Suprapubic skin (tissue), 4 donors: ENCODE data around the gene TTC28. TPM values are rescaled to one million over a fixed set of nuclear protein-coding genes. Genes with fewer than 3 reads are reported as not detected.

Experiments
- DNase-seq, 2 donors: peaks; one replicate each; pipeline ENCODE4 v3.0.0-alpha.2; 2019; ENCODE audit warnings: low spot score in 2 of 2
- H3K27ac ChIP-seq: fragments of 200-600 bp; sonication (generic); one replicate; pipeline ENCODE4 v1.5.1; 2019
- H3K27me3 ChIP-seq: fragments of 200-600 bp; sonication (generic); one replicate; pipeline ENCODE4 v1.5.1; 2019
- H3K36me3 ChIP-seq: fragments of 200-600 bp; sonication (generic); one replicate; pipeline ENCODE4 v1.5.1; 2019
- H3K4me1 ChIP-seq: fragments of 200-600 bp; sonication (generic); one replicate; pipeline ENCODE4 v1.5.1; 2019
- H3K4me3 ChIP-seq: fragments of 200-600 bp; sonication (generic); one replicate; pipeline ENCODE4 v1.5.1; 2019; ENCODE audit warnings: mild to moderate bottlenecking
- H3K9me3 ChIP-seq: fragments of 200-600 bp; sonication (generic); one replicate; pipeline ENCODE4 v1.5.1; 2019
- EP300 ChIP-seq: sonication (generic); formaldehyde crosslinking; IDR thresholded peaks from one replicate; pipeline ENCODE4 v1.6.1; 2017; ENCODE audit warnings: antibody characterized with exemption
- POLR2A ChIP-seq, 2 donors: fragments of 450-650 bp; IDR thresholded peaks; one replicate each; pipeline ENCODE4 v1.6.1; 2017; ENCODE audit warnings: antibody characterized with exemption in 2 of 2, mild to moderate bottlenecking in 2 of 2, moderate library complexity in 2 of 2
- POLR2AphosphoS5 ChIP-seq, 3 donors: sonication (generic); formaldehyde crosslinking; IDR thresholded peaks; one replicate each; pipeline ENCODE4 v1.6.1; 2017; ENCODE audit warnings: antibody characterized with exemption in 3 of 3
- WGBS: methylation state at CpG from one replicate; pipeline ENCODE4 v1.1.5; 2018; 5-methylcytosine and 5-hydroxymethylcytosine counted together
- total RNA-seq, 4 donors: library from RNA; depleted of rRNA; stranded (reverse); fragments of >200 nt; gene quantifications; one replicate each; pipeline ENCODE4 v1.1.0, GENCODE V29; 2016
- TF ChIP-seq, protein P1 (sequence below), 2 donors: fragments of 200-600 bp in 1 of 2; fragments of 450-650 bp in 1 of 2; sonication (generic) in 1 of 2; IDR thresholded peaks; one replicate each; pipeline ENCODE4 v1.5.1; 2016 to 2019; ENCODE audit warnings: antibody characterized with exemption in 2 of 2, mild to moderate bottlenecking in 1 of 2, moderate library complexity in 1 of 2

Gene TTC28
- total RNA-seq, 4 donors from 2014 or later, result 8.1 to 23.1 (median 11.7) TPM

GRCh38 chr22:28103596-28103995, 576.0 kb downstream of the TTC28 start:
- DNase-seq, result no peak
- Histone ChIP-seq H3K9me3 (no peaks in the 10 kb centered on the region), H3K27me3 (no peaks in the 10 kb centered on the region), H3K4me1 (peaks cover 4% of the 10 kb centered on the region), H3K36me3 (peaks cover 16% of the 10 kb centered on the region), H3K4me3 (no peak overlapping the region), H3K27ac (no peak overlapping the region)
- 78% methylated on average over 2 of the region's 2 CpGs for WGBS
- TF ChIP-seq POLR2AphosphoS5 (IDR thresholded peaks at IDR 0.05) (no peak), POLR2A (IDR thresholded peaks at IDR 0.05) (no peak), EP300 (no peak)
- TF ChIP-seq, protein P1, sequence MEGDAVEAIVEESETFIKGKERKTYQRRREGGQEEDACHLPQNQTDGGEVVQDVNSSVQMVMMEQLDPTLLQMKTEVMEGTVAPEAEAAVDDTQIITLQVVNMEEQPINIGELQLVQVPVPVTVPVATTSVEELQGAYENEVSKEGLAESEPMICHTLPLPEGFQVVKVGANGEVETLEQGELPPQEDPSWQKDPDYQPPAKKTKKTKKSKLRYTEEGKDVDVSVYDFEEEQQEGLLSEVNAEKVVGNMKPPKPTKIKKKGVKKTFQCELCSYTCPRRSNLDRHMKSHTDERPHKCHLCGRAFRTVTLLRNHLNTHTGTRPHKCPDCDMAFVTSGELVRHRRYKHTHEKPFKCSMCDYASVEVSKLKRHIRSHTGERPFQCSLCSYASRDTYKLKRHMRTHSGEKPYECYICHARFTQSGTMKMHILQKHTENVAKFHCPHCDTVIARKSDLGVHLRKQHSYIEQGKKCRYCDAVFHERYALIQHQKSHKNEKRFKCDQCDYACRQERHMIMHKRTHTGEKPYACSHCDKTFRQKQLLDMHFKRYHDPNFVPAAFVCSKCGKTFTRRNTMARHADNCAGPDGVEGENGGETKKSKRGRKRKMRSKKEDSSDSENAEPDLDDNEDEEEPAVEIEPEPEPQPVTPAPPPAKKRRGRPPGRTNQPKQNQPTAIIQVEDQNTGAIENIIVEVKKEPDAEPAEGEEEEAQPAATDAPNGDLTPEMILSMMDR (IDR thresholded peaks at IDR 0.05), result no peak

GRCh38 chr22:28102151-28102812, 577.4 kb downstream of the TTC28 start:
- Histone ChIP-seq H3K9me3 (no peaks in the 10 kb centered on the region), H3K27ac (no peak overlapping the region), H3K4me1 (peaks cover 4% of the 10 kb centered on the region), H3K4me3 (no peak overlapping the region), H3K36me3 (peaks cover 26% of the 10 kb centered on the region), H3K27me3 (no peaks in the 10 kb centered on the region)
- DNase-seq, result no peak
- 91% methylated on average over 5 of the region's 5 CpGs for WGBS
- TF ChIP-seq EP300, result no peak
- TF ChIP-seq, protein P1 (IDR thresholded peaks at IDR 0.05), result no peak

DNA sequence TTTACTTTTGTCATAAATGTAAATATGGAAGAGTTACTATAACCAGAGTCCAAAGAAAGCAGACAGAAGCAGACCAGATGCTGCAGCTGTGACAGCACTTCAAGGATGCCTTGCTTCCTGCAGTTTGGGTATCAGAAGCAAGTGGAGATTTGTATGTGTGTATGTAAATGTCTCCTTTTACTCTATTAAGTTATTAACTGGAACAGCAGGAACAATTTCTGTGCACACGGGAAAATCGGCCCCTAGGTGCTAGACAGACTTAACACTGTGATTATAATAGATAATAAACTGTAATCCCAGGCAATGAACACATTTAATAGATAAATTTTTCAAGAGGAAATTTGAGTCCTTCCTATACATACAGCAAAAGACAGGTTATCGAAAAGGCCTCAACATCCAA, 582.0 kb downstream of the TTC28 start:
- TF ChIP-seq, protein P1 (IDR thresholded peaks at IDR 0.05), result no peak
- TF ChIP-seq POLR2AphosphoS5 (IDR thresholded peaks at IDR 0.05) (no peak), POLR2A (IDR thresholded peaks at IDR 0.05) (no peak), EP300 (no peak)
- DNase-seq, result no peak
- peaks cover 4% of the 10 kb centered on the region for H3K4me1 ChIP-seq
- H3K4me3 ChIP-seq, result no peak overlapping the region
- no peak overlapping the region for H3K27ac ChIP-seq
- 88% methylated on average over 3 of the region's 3 CpGs for WGBS
- H3K36me3 ChIP-seq, result peaks cover 20% of the 10 kb centered on the region
- H3K9me3 ChIP-seq, result no peaks in the 10 kb centered on the region
- H3K27me3 ChIP-seq, result no peaks in the 10 kb centered on the region

DNA sequence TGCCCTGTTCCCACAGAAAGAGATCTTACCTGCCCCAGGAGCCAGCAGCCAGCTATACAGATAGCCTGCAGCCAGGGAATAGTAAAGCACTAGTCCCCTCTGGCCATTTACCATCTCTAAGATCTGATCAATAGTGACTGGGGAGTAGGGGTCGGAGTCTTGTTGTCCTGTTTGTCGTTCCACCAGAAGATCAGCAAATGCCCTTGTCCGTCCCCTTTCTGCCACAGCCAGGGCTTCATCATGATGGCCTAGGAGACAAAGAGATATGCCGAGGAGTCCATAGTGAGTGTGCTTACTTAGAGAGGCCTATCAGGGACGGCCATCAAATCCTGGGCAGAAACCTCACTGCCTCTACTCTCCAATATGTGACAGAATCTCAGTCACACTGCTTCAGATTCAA, 583.5 kb downstream of the TTC28 start:
- Histone ChIP-seq H3K27ac (no peak overlapping the region), H3K36me3 (peaks cover 30% of the 10 kb centered on the region), H3K27me3 (no peaks in the 10 kb centered on the region), H3K4me1 (peaks cover 4% of the 10 kb centered on the region), H3K9me3 (no peaks in the 10 kb centered on the region), H3K4me3 (no peak overlapping the region)
- no peak for DNase-seq
- 100% methylated on average over 4 of the region's 5 CpGs for WGBS
- TF ChIP-seq, protein P1 (IDR thresholded peaks at IDR 0.05), result no peak
- TF ChIP-seq POLR2AphosphoS5 (IDR thresholded peaks at IDR 0.05) (no peak), EP300 (no peak), POLR2A (IDR thresholded peaks at IDR 0.05) (no peak)

- Histone ChIP-seq H3K36me3 (peaks cover 30% of the 10 kb centered on the region), H3K27me3 (no peaks in the 10 kb centered on the region), H3K27ac (no peak overlapping the region), H3K4me3 (no peak overlapping the region), H3K9me3 (no peaks in the 10 kb centered on the region), H3K4me1 (peaks cover 4% of the 10 kb centered on the region)
- no peak for DNase-seq
- WGBS, result 81% methylated on average over 5 of the region's 5 CpGs
- TF ChIP-seq POLR2AphosphoS5 (IDR thresholded peaks at IDR 0.05) (no peak), EP300 (no peak), POLR2A (IDR thresholded peaks at IDR 0.05) (no peak)
- TF ChIP-seq, protein P1 (IDR thresholded peaks at IDR 0.05), result no peak
These were observed 584.1 kb downstream of the TTC28 start for GRCh38 chr22:28095316-28096095.
